ENCODE data around the gene TPSG1.
"Not testable (repeated sequence)": the region's sequence is repeated elsewhere in the genome, so short reads cannot be mapped to it uniquely, and the experiment has no call there.

TPSG1 gene

GRCh38 chr16:1232049-1232748 is 7.1 kb upstream of the TPSG1 start:
- DNase-seq (ENCODE audit: low read depth in 4 of 4, low spot score in 1 of 4), result not testable (repeated sequence)

GRCh38 chr16:1231301-1231700 is 6.2 kb upstream of the TPSG1 start:
- DNase-seq (ENCODE audit: low read depth in 4 of 4, low spot score in 1 of 4), result not testable (repeated sequence)

- not testable (repeated sequence) for DNase-seq (ENCODE audit: low read depth in 4 of 4, low spot score in 1 of 4)
These were observed 5.6 kb upstream of the TPSG1 start for GRCh38 chr16:1230471-1231212.

GRCh38 chr16:1230084-1230470 is 5.0 kb upstream of the TPSG1 start, which contains the start of gene TPSB2:
Gene TPSB2 (minus strand): TSS chr16:1230184. CDS start chr16:1229951, 233 bp downstream.
- not testable (repeated sequence) for DNase-seq (ENCODE audit: low read depth in 4 of 4, low spot score in 1 of 4)

- not testable (repeated sequence) for DNase-seq (ENCODE audit: low read depth in 4 of 4, low spot score in 1 of 4)
These were observed 4.4 kb upstream of the TPSG1 start for GRCh38 chr16:1229476-1229875.

GRCh38 chr16:1228227-1228626 is 3.2 kb upstream of the TPSG1 start:
- not testable (repeated sequence) for DNase-seq (ENCODE audit: low read depth in 4 of 4, low spot score in 1 of 4)

- not testable (repeated sequence) for DNase-seq (ENCODE audit: low read depth in 4 of 4, low spot score in 1 of 4)
These were observed 1.6 kb upstream of the TPSG1 start for GRCh38 chr16:1226692-1227091.

- DNase-seq (ENCODE audit: low read depth in 4 of 4, low spot score in 1 of 4), result not testable (repeated sequence)
These were observed 752 bp upstream of the TPSG1 start for GRCh38 chr16:1225728-1226311.

GRCh38 chr16:1224558-1224957 is 510 bp downstream of the TPSG1 start:
- no peak for DNase-seq (ENCODE audit: low read depth in 4 of 4, low spot score in 1 of 4)

GRCh38 chr16:1223355-1224214 is 1.5 kb downstream of the TPSG1 start:
- DNase-seq (ENCODE audit: low read depth in 4 of 4, low spot score in 1 of 4), result no peak

GRCh38 chr16:1222553-1223354 is 2.3 kb downstream of the TPSG1 start:
- DNase-seq (ENCODE audit: low read depth in 4 of 4, low spot score in 1 of 4), result no peak

- DNase-seq (ENCODE audit: low read depth in 4 of 4, low spot score in 1 of 4), result no peak
These were observed 3.2 kb downstream of the TPSG1 start for GRCh38 chr16:1221628-1222552.

GRCh38 chr16:1220841-1221627 is 4.0 kb downstream of the TPSG1 start:
- no peak for DNase-seq (ENCODE audit: low read depth in 4 of 4, low spot score in 1 of 4)

GRCh38 chr16:1220098-1220728 is 4.9 kb downstream of the TPSG1 start:
- DNase-seq (ENCODE audit: low read depth in 4 of 4, low spot score in 1 of 4), result no peak

- no peak for DNase-seq (ENCODE audit: low read depth in 4 of 4, low spot score in 1 of 4)
These were observed 6.0 kb downstream of the TPSG1 start for GRCh38 chr16:1218930-1219611.

GRCh38 chr16:1218061-1218929 is 6.8 kb downstream of the TPSG1 start:
- DNase-seq (ENCODE audit: low read depth in 4 of 4, low spot score in 1 of 4), result no peak
